ENCODE data around the gene GTF3C6. TPM values are rescaled to one million over a fixed set of nuclear protein-coding genes. Genes with fewer than 3 reads are reported as not detected.
"Not testable (repeated sequence)": the region's sequence is repeated elsewhere in the genome, so short reads cannot be mapped to it uniquely, and the experiment has no call there.

Gene GTF3C6
- total RNA-seq, 3 donors from 2014 or later (not counting 1 experiment from before 2014, with no cell fraction given) = 28.2 to 36.0 (median 33.8) TPM

- no peak for TF ChIP-seq CTCF (IDR thresholded peaks at IDR 0.05)
- 89% methylated on average over 2 of the region's 2 CpGs for WGBS (ENCODE audit: insufficient coverage)
- intact Hi-C loops (cut with micrococcal nuclease) = no loop called here
- Mint-ChIP-seq H3K4me1 (peaks cover 0 to 6% of the 10 kb centered on the region in 2 donors), H3K4me3 (no peak overlapping the region), H3K36me3 (peaks cover 26% of the 10 kb centered on the region), H3K27ac (no peak overlapping the region), H3K27me3 (ENCODE audit: low read depth in 2 of 2) (no peaks in the 10 kb centered on the region), H3K9me3 (no peaks in the 10 kb centered on the region)
- DNase-seq (no peak), ATAC-seq (no peak)
- H3K9me3 ChIP-seq (ENCODE audit: control insufficient read depth, insufficient read depth, low read length) = no peaks in the 10 kb centered on the region
- no peaks in the 10 kb centered on the region for H3K27me3 ChIP-seq (ENCODE audit: control insufficient read depth, insufficient read depth, low read length)
- H3K27ac ChIP-seq (ENCODE audit: low read length) = no peak overlapping the region
- no peaks in the 10 kb centered on the region for H3K4me1 ChIP-seq (ENCODE audit: control insufficient read depth, insufficient read depth, low read length)
- no peak overlapping the region for H3K4me3 ChIP-seq (ENCODE audit: low read length)
- peaks cover 40% of the 10 kb centered on the region for H3K36me3 ChIP-seq (ENCODE audit: control insufficient read depth, insufficient read depth, low read length)
These were observed 53.6 kb downstream of the GTF3C6 start for GRCh38 chr6:111012143-111012452.

- ATAC-seq; DNase-seq; H3K4me3 Mint-ChIP-seq; H3K27ac Mint-ChIP-seq; H3K9me3 ChIP-seq (ENCODE audit: control insufficient read depth, insufficient read depth, low read length); H3K27me3 Mint-ChIP-seq (ENCODE audit: low read depth in 2 of 2); H3K4me1 ChIP-seq (ENCODE audit: control insufficient read depth, insufficient read depth, low read length); intact Hi-C loops (cut with micrococcal nuclease); H3K27me3 ChIP-seq (ENCODE audit: control insufficient read depth, insufficient read depth, low read length); H3K4me1 Mint-ChIP-seq; H3K9me3 Mint-ChIP-seq; H3K4me3 ChIP-seq (ENCODE audit: low read length); H3K27ac ChIP-seq (ENCODE audit: low read length): not testable (repeated sequence)
- H3K36me3 ChIP-seq (ENCODE audit: control insufficient read depth, insufficient read depth, low read length) = peaks cover 40% of the 10 kb centered on the region
- WGBS (ENCODE audit: insufficient coverage) = 97% methylated on average over 4 of the region's 4 CpGs
- peaks cover 26% of the 10 kb centered on the region for H3K36me3 Mint-ChIP-seq
These were observed 54.0 kb downstream of the GTF3C6 start for GRCh38 chr6:111012520-111012919.

- no peak overlapping the region for H3K4me3 ChIP-seq (ENCODE audit: low read length)
- no peaks in the 10 kb centered on the region for H3K27me3 Mint-ChIP-seq (ENCODE audit: low read depth in 2 of 2)
- H3K9me3 ChIP-seq (ENCODE audit: control insufficient read depth, insufficient read depth, low read length) = no peaks in the 10 kb centered on the region
- H3K27ac ChIP-seq (ENCODE audit: low read length) = no peak overlapping the region
- no peaks in the 10 kb centered on the region for H3K9me3 Mint-ChIP-seq
- peaks cover 24% of the 10 kb centered on the region for H3K36me3 Mint-ChIP-seq
- H3K4me3 Mint-ChIP-seq = no peak overlapping the region
- peaks cover 0 to 6% of the 10 kb centered on the region in 2 donors for H3K4me1 Mint-ChIP-seq
- 98% methylated on average over 3 of the region's 4 CpGs for WGBS (ENCODE audit: insufficient coverage)
- no peak for TF ChIP-seq CTCF (IDR thresholded peaks at IDR 0.05)
- intact Hi-C loops (cut with micrococcal nuclease) = no loop called here
- no peak overlapping the region for H3K27ac Mint-ChIP-seq
- ATAC-seq = no peak
- no peaks in the 10 kb centered on the region for H3K4me1 ChIP-seq (ENCODE audit: control insufficient read depth, insufficient read depth, low read length)
- peaks cover 37% of the 10 kb centered on the region for H3K36me3 ChIP-seq (ENCODE audit: control insufficient read depth, insufficient read depth, low read length)
- no peak for DNase-seq
- no peaks in the 10 kb centered on the region for H3K27me3 ChIP-seq (ENCODE audit: control insufficient read depth, insufficient read depth, low read length)
These were observed 54.8 kb downstream of the GTF3C6 start for GRCh38 chr6:111013144-111013915.

GRCh38 chr6:111015389-111016124, 57.1 kb downstream of the GTF3C6 start:
- Mint-ChIP-seq H3K9me3 (no peaks in the 10 kb centered on the region), H3K27ac (no peak overlapping the region), H3K36me3 (peaks cover 15% of the 10 kb centered on the region), H3K4me1 (peaks cover 0 to 6% of the 10 kb centered on the region in 2 donors), H3K27me3 (ENCODE audit: low read depth in 2 of 2) (no peaks in the 10 kb centered on the region), H3K4me3 (no peak overlapping the region)
- H3K9me3 ChIP-seq (ENCODE audit: control insufficient read depth, insufficient read depth, low read length) = no peaks in the 10 kb centered on the region
- 98% methylated on average over 2 of the region's 3 CpGs for WGBS (ENCODE audit: insufficient coverage)
- peaks cover 27% of the 10 kb centered on the region for H3K36me3 ChIP-seq (ENCODE audit: control insufficient read depth, insufficient read depth, low read length)
- no peak for DNase-seq
- no peaks in the 10 kb centered on the region for H3K4me1 ChIP-seq (ENCODE audit: control insufficient read depth, insufficient read depth, low read length)
- no peaks in the 10 kb centered on the region for H3K27me3 ChIP-seq (ENCODE audit: control insufficient read depth, insufficient read depth, low read length)
- no peak for TF ChIP-seq CTCF (IDR thresholded peaks at IDR 0.05)
- H3K27ac ChIP-seq (ENCODE audit: low read length) = no peak overlapping the region
- intact Hi-C loops (cut with micrococcal nuclease) = no loop called here
- no peak overlapping the region for H3K4me3 ChIP-seq (ENCODE audit: low read length)
- ATAC-seq = no peak

- H3K9me3 Mint-ChIP-seq; DNase-seq; H3K4me1 ChIP-seq (ENCODE audit: control insufficient read depth, insufficient read depth, low read length); intact Hi-C loops (cut with micrococcal nuclease); H3K36me3 Mint-ChIP-seq; H3K4me3 ChIP-seq (ENCODE audit: low read length); H3K4me3 Mint-ChIP-seq; ATAC-seq; H3K27ac Mint-ChIP-seq; H3K27me3 Mint-ChIP-seq (ENCODE audit: low read depth in 2 of 2); H3K27ac ChIP-seq (ENCODE audit: low read length); H3K9me3 ChIP-seq (ENCODE audit: control insufficient read depth, insufficient read depth, low read length); H3K4me1 Mint-ChIP-seq; H3K27me3 ChIP-seq (ENCODE audit: control insufficient read depth, insufficient read depth, low read length): not testable (repeated sequence)
- peaks cover 22% of the 10 kb centered on the region for H3K36me3 ChIP-seq (ENCODE audit: control insufficient read depth, insufficient read depth, low read length)
- 97% methylated on average over 24 of the region's 37 CpGs for WGBS (ENCODE audit: insufficient coverage)
These were observed 58.7 kb downstream of the GTF3C6 start for GRCh38 chr6:111017241-111017640.
